ENCODE results near the gene SH3GLB2. TPM values are rescaled to one million over a fixed set of nuclear protein-coding genes. Genes with fewer than 3 reads are reported as not detected.

SH3GLB2 gene
- total and polyA plus RNA-seq, 2 of the 8 experiments (the other 6 are each of a cell fraction or from before 2014, with no cell fraction given): 52.7 to 79.9 TPM

DNA sequence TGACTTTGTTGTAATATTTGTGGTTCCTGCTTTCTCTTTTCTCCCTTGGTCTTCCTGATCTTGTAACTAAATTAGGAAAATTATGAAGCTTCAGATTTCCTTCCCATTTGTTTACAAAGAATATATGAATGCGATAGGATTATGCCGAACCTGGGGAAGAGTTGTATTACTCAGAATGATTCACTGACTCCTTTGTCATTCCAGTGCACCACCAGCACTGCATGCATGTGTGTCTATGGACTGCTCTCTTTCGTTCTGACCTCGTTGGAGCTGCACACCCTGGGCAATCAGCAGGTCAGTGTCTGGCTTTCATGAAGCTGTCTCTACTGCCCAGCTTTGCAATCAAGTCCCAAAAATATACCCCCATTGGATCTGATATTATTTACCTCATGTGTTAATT lies 55.2 kb downstream of the SH3GLB2 start:
- Histone ChIP-seq H3K56ac (replicated peaks; ENCODE audit: insufficient read length, low read depth, low read length) (no peak overlapping the region), H3K18ac (ENCODE audit: extremely low read depth, low read length) (no peak overlapping the region), H3K27ac (ENCODE audit: low read depth, low read length) (no peak overlapping the region), H3K14ac (ENCODE audit: insufficient read length) (no peak overlapping the region), H2BK12ac (ENCODE audit: low read depth, low read length) (no peak overlapping the region), H2AK5ac (ENCODE audit: low read depth, low read length) (no peak overlapping the region), H3K4me3 (ENCODE audit: extremely low read depth in 1 of 4, insufficient read depth in 2 of 4, low read depth in 3 of 4, low read length in 4 of 4) (no peak overlapping the region), H2BK20ac (ENCODE audit: low read length) (no peak overlapping the region), H3K9ac (replicated peaks in 1 of 4; ENCODE audit: extremely low read depth in 1 of 4, low read depth in 3 of 4, low read length in 3 of 4) (no peak overlapping the region), H2BK15ac (ENCODE audit: low read length) (no peak overlapping the region), H3K4me1 (replicated peaks in 1 of 4; ENCODE audit: control insufficient read depth in 3 of 4, insufficient read depth in 4 of 4, low read length in 3 of 4) (no peaks in the 10 kb centered on the region), H3K79me1 (ENCODE audit: low read depth, low read length) (no peaks in the 10 kb centered on the region), H4K5ac (ENCODE audit: insufficient read length, low read depth, low read length) (no peak overlapping the region), H3K9me3 (ENCODE audit: insufficient read depth in 2 of 2, low read depth in 1 of 2, low read length in 1 of 2) (no peaks in the 10 kb centered on the region), H2BK5ac (ENCODE audit: low read depth, low read length) (no peak overlapping the region), H2BK120ac (replicated peaks; ENCODE audit: low read depth, low read length) (no peak overlapping the region), H3K79me2 (ENCODE audit: control insufficient read depth in 1 of 2, insufficient read depth in 2 of 2, low read length in 2 of 2) (no peaks in the 10 kb centered on the region), H4K20me1 (replicated peaks in 1 of 2; ENCODE audit: control insufficient read depth in 1 of 2, insufficient read depth in 2 of 2, low read length in 2 of 2) (no peaks in the 10 kb centered on the region), H3K4me2 (ENCODE audit: insufficient read depth in 1 of 2, low read depth in 2 of 2, low read length in 2 of 2) (no peak overlapping the region), H3K4ac (replicated peaks; ENCODE audit: insufficient read length, low read depth, low read length) (no peak overlapping the region), H2AFZ (ENCODE audit: low read length) (no peak overlapping the region), H3K27me3 (replicated peaks in 1 of 4; ENCODE audit: control insufficient read depth in 3 of 4, extremely low read depth in 1 of 4, insufficient read depth in 3 of 4, low read length in 3 of 4) (no peaks in the 10 kb centered on the region), H4K91ac (replicated peaks; ENCODE audit: insufficient read length, low read length) (no peak overlapping the region), H3K36me3 (ENCODE audit: control insufficient read depth in 2 of 4, insufficient read depth in 4 of 4, low read length in 3 of 4) (peaks cover 13 to 68% (median 50%) of the 10 kb centered on the region in 4 experiments), H3K23ac (ENCODE audit: insufficient read length) (no peak overlapping the region), H3K23me2 (ENCODE audit: low read depth, low read length) (no peaks in the 10 kb centered on the region), H4K8ac (ENCODE audit: extremely low read depth, insufficient read depth, low read length) (no peak overlapping the region)
- DNase-seq (ENCODE audit: low read depth in 1 of 2, low spot score in 2 of 2): no peak
- ChIA-PET POLR2A (ENCODE audit: partially characterized antibody) (no interaction called here), CTCF (ENCODE audit: partially characterized antibody) (interaction anchor here (0.7 to 1.3 kb wide), 3 partner anchors 34 to 361 kb away, joined by 3 read pairs; no protein-coding TSS in a partner anchor)
- no peak for FAIRE-seq
- 91% methylated on average over 4 of the region's 4 CpGs; no CpG with 5 or more reads in 1 of the 2 experiments for WGBS, 2 experiments (ENCODE audit: extremely low coverage in 1 of 2, insufficient coverage in 1 of 2, insufficient read length in 1 of 2, insufficient replicate concordance in 2 of 2, low coverage in 1 of 2, low lambda C conversion rate in 2 of 2, missing lambda C conversion rate in 1 of 2)
- TF ChIP-seq RFX5 (IDR thresholded peaks at IDR 0.05; ENCODE audit: borderline replicate concordance, low read depth, low read length): no peak
- TF ChIP-seq TAF7 (optimal IDR thresholded peaks at IDR 0.05; ENCODE audit: borderline replicate concordance, low read depth, low read length): no peak
- TF ChIP-seq RAD21 (IDR thresholded peaks at IDR 0.05 in 1 of 2, conservative IDR thresholded peaks at IDR 0.05 in 1 of 2; ENCODE audit: low read depth in 2 of 2, low read length in 2 of 2): no peak
